Measurements from ENCODE around the gene RPS6KL1.

RPS6KL1 gene

GRCh38 chr14:74952180-74952665 lies 29.2 kb upstream of the RPS6KL1 start:
- DNase-seq, result no peak

GRCh38 chr14:74951443-74952179 lies 28.6 kb upstream of the RPS6KL1 start:
- DNase-seq, result no peak

- DNase-seq, result no peak
Observed at GRCh38 chr14:74950795-74951442, 27.9 kb upstream of the RPS6KL1 start.

- no peak for DNase-seq
Observed at GRCh38 chr14:74949859-74950573, 27.0 kb upstream of the RPS6KL1 start.

GRCh38 chr14:74949191-74949601 lies 26.1 kb upstream of the RPS6KL1 start:
- DNase-seq, result no peak

GRCh38 chr14:74948228-74949175 lies 25.4 kb upstream of the RPS6KL1 start:
- no peak for DNase-seq

GRCh38 chr14:74947353-74948227 lies 24.5 kb upstream of the RPS6KL1 start:
- DNase-seq, result no peak

GRCh38 chr14:74946659-74947281 lies 23.7 kb upstream of the RPS6KL1 start:
- no peak for DNase-seq

GRCh38 chr14:74945852-74946658 lies 23.0 kb upstream of the RPS6KL1 start:
- DNase-seq, result peak; percentile 45 to 51

- peak in 1 of 2 experiments; percentile 23 for DNase-seq
Observed at GRCh38 chr14:74945261-74945851, 22.3 kb upstream of the RPS6KL1 start.

- DNase-seq, result no peak
Observed at GRCh38 chr14:74942608-74943007, 19.5 kb upstream of the RPS6KL1 start.

GRCh38 chr14:74942181-74942580 lies 19.1 kb upstream of the RPS6KL1 start:
- no peak for DNase-seq

GRCh38 chr14:74941676-74942097 lies 18.6 kb upstream of the RPS6KL1 start:
- DNase-seq, result no peak

- no peak for DNase-seq
Observed at GRCh38 chr14:74940956-74941565, 18.0 kb upstream of the RPS6KL1 start.

- no peak for DNase-seq
Observed at GRCh38 chr14:74938531-74939495, 15.8 kb upstream of the RPS6KL1 start.

- no peak for DNase-seq
Observed at GRCh38 chr14:74937171-74937570, 14.1 kb upstream of the RPS6KL1 start.

- no peak for DNase-seq
Observed at GRCh38 chr14:74936731-74937130, 13.7 kb upstream of the RPS6KL1 start.

- DNase-seq, result no peak
Observed at GRCh38 chr14:74936151-74936550, 13.1 kb upstream of the RPS6KL1 start.
